GM19372 (cell line): ENCODE results near the gene PKN2.
"Not testable (repeated sequence)": the region's sequence is repeated elsewhere in the genome, so short reads cannot be mapped to it uniquely, and the experiment has no call there.

Experiments
- ATAC-seq: cut with Tn5 transposase; IDR thresholded peaks from one replicate; pipeline ENCODE4 v1.9.1; 2021; ENCODE audit warnings: mild to moderate bottlenecking, low read depth, moderate library complexity; ENCODE audit not compliant: unreplicated experiment

The PKN2 gene

DNA sequence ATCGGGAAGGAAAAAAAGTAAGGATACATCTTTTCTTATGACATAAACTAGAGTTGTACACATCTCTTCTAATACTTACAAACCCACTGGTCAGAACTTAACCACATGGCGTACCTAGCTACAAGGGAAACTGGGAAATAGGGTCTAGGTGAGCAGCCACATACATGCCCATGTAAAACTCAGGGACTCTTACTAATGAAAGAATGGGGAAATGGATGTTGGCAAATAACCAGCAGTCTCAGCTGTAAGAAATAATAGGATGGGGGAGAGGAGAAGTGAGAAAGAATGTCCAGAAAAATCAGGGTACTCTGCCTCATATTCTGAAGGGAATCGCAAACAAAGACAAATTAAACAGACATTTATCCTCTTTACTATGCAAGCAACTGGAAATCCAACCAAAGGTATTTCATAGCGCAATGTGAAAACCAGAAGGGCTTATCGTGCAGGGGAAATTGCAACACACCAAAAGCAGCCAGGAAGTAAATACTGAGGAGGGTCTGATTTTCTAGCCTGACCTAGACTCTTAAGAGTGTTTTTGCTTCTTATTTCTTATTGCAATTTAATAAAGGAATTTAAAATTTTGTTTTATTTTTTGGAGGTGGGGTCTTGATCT, 189.8 kb downstream of the PKN2 start:
- ATAC-seq = no peak

- no peak for ATAC-seq
These were observed 191.5 kb downstream of the PKN2 start for GRCh38 chr1:88875595-88875994.

DNA sequence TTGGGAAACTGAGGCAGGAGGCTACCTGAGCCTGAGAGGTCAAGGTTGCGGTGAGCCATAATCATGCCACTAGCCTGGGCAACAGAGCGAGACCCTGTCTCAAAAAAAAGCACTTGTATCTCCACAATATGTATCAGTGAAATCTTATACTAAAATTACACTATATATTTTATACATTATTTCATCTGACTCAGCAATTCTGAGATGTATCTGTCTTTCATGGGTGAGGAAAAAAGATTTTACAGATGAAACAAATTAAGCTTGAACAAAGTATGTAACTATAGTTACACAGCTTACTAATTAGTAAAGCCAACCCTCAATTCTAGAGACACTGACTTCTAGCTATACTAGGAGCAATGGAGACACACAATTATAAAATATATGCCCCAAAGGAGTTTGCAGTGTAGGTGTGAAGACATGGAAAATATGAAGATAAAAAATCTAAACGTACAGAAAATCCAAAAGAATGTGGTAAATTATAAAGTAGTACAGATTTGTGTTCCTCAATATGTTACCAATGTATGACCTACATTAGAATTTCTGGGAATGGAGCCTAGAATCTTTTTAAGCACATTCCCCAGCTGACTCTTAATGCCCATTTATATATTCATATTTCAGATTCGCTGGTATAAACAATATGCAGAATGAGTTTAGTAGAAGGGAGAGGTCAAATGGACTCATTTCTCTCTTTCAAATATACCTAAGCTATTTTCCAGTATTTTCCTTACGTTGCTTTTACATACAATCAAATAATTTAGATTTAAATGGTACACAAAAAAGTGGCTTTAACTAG, 192.7 kb downstream of the PKN2 start:
- ATAC-seq = no peak

GRCh38 chr1:88877382-88877825, 193.3 kb downstream of the PKN2 start:
- ATAC-seq = no peak

- no peak for ATAC-seq
These were observed 193.8 kb downstream of the PKN2 start for GRCh38 chr1:88877911-88878310.

- no peak for ATAC-seq
These were observed 194.7 kb downstream of the PKN2 start for GRCh38 chr1:88878731-88879130.

DNA sequence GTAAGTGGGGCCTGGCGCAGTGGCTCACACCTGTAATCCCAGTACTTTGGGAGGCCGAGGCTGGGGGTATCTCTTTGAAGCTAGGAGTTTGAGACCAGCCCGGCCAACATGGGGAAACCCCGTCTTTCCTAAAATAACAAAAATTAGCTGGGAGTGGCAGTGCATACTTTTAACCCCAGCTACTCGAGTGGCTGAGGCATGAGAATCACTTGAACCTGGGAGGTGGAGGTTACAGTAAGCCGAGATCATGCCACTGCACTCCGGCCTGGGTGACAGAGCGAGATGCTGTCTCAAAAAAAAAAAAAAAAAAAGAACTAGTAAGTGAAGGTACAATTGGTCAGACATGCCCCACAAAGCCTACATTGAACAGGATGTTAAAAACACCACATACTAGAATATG, 196.6 kb downstream of the PKN2 start:
- ATAC-seq = not testable (repeated sequence)

DNA sequence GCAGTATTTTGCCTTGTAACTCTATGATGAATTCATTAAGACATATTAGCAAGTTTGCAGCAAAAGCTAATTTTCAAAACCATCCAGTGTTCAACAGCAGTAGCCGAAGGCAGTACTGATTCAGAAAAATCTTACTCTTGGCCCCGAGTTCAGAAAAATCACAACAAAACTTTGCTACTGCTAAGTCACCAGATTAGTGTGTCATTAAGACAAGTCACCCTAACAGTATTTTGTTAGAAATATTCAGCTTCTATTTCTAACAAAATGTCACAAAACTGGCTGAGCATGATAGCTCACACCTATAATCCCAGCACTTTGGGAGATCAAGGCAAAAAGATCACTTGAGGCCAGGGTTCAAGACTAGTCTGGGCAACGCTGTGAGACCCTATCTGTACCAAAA, 199.1 kb downstream of the PKN2 start:
- ATAC-seq = no peak
